MM.1S (cell line): ENCODE measurements around the gene NRAP.

ENCODE experiments used
- CTCF ChIP-seq: fragments of 300-600 bp; sonication (generic); IDR thresholded peaks from 2 replicates; pipeline ENCODE4 v1.5.1; 2016; ENCODE audit warnings: antibody characterized with exemption, low read length, mixed read lengths
- EZH2 ChIP-seq: fragments of 300-600 bp; sonication (generic); optimal IDR thresholded peaks from 2 replicates; pipeline ENCODE3; 2017; ENCODE audit warnings: low read depth, mild to moderate bottlenecking, antibody characterized with exemption, low read length, mixed read lengths
- EZH2phosphoT487 ChIP-seq: fragments of 300-600 bp; sonication (generic); IDR thresholded peaks from 2 replicates; pipeline ENCODE4 v1.6.1; 2018; ENCODE audit warnings: antibody characterized with exemption, low read length

GRCh38 chr10:113578773-113579172 is 85.1 kb downstream of the NRAP start:
- no peak for TF ChIP-seq CTCF
- no peak for TF ChIP-seq EZH2phosphoT487
- no peak for TF ChIP-seq EZH2
